IMR-90 (cell line): ENCODE measurements around the gene LHX1.

Experiments used
- BHLHE40 ChIP-seq: fragments of 150-350 bp; IDR thresholded peaks from 2 replicates; pipeline ENCODE4 v1.6.1; 2016; ENCODE audit warnings: mild to moderate bottlenecking, low read depth, low read length
- MXI1 ChIP-seq: IDR thresholded peaks from 2 replicates; pipeline ENCODE4 v1.6.1; 2012; ENCODE audit warnings: low read depth, mild to moderate bottlenecking, low read length, moderate library complexity, borderline replicate concordance
- POLR2A ChIP-seq: IDR thresholded peaks from 2 replicates; pipeline ENCODE4 v1.6.1; 2012; ENCODE audit warnings: mild to moderate bottlenecking, low read depth, low read length
- RAD21 ChIP-seq: IDR thresholded peaks from 2 replicates; pipeline ENCODE4 v1.6.1; 2012; ENCODE audit warnings: low read length, improper control_type of control experiment
- RCOR1 ChIP-seq: IDR thresholded peaks from 2 replicates; pipeline ENCODE4 v1.6.1; 2012; ENCODE audit warnings: mild to moderate bottlenecking, low read length, improper control_type of control experiment; ENCODE audit not compliant: insufficient replicate concordance
- TF ChIP-seq, protein P1 (sequence below): conservative IDR thresholded peaks from 2 replicates; pipeline ENCODE4 v1.5.1; 2012; ENCODE audit warnings: mild to moderate bottlenecking, low read depth, low read length, improper control_type of control experiment
- TF ChIP-seq, protein P2 (sequence below): fragments of 150-350 bp; IDR thresholded peaks from 2 replicates; pipeline ENCODE4 v1.6.1; 2016; ENCODE audit warnings: low read depth, mild to moderate bottlenecking, low read length, moderate library complexity, borderline replicate concordance

DNA sequence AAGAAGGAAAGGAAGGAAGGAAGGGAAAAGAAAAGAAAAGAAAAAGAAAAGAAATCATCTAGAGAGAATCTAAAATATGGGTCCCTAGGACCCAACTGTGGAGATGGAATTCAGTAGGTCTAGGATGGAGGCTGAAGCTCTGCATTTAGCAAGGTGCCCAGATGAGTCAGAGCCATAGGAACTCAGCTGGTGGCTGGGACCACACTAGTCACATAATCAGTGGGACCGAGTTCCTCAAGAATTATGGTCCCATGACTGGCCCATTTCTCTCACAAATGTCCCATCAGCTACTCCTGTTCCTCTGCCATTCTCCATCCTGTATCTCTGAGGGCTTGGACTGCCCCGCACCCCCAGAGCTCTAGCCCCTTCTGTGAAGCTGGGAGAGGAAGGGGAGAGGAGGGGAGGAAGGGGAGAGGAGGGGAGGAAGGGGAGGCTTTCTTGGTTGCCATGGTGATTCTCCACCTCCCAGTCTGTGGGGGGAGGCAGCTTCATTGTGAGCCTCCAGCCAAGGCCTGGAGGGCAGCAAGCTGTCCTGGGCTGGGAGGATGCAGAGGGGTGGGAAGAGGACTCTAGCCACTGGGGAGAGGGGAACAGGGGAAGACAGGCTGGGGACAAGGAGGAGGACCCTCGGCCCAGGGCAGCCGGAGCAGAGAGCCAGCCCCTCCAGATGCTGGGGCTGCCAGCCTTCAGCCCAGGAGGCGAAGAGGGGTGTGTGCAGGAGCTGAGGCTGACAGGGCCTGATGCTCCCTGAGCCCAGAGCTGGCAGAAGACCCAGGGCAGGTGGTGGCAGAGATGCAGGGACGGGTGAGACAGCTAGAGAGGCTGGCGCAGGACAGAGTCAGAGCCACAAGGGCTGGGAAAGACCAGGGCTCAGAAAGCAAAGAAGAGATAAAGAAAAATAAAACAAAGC is 37.8 kb upstream of the LHX1 start:
- TF ChIP-seq, protein P1, sequence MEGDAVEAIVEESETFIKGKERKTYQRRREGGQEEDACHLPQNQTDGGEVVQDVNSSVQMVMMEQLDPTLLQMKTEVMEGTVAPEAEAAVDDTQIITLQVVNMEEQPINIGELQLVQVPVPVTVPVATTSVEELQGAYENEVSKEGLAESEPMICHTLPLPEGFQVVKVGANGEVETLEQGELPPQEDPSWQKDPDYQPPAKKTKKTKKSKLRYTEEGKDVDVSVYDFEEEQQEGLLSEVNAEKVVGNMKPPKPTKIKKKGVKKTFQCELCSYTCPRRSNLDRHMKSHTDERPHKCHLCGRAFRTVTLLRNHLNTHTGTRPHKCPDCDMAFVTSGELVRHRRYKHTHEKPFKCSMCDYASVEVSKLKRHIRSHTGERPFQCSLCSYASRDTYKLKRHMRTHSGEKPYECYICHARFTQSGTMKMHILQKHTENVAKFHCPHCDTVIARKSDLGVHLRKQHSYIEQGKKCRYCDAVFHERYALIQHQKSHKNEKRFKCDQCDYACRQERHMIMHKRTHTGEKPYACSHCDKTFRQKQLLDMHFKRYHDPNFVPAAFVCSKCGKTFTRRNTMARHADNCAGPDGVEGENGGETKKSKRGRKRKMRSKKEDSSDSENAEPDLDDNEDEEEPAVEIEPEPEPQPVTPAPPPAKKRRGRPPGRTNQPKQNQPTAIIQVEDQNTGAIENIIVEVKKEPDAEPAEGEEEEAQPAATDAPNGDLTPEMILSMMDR: no peak
- TF ChIP-seq POLR2A: no peak
- no peak for TF ChIP-seq RCOR1
- TF ChIP-seq, protein P2, sequence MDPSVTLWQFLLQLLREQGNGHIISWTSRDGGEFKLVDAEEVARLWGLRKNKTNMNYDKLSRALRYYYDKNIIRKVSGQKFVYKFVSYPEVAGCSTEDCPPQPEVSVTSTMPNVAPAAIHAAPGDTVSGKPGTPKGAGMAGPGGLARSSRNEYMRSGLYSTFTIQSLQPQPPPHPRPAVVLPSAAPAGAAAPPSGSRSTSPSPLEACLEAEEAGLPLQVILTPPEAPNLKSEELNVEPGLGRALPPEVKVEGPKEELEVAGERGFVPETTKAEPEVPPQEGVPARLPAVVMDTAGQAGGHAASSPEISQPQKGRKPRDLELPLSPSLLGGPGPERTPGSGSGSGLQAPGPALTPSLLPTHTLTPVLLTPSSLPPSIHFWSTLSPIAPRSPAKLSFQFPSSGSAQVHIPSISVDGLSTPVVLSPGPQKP: no peak
- TF ChIP-seq BHLHE40: no peak
- no peak for TF ChIP-seq MXI1
- no peak for TF ChIP-seq RAD21
